Lower leg skin (tissue), 3 donors: ENCODE data around the gene HRH1.

Experiments
- POLR2A ChIP-seq, 2 donors: fragments of 450-650 bp; IDR thresholded peaks; one replicate each; pipeline ENCODE4 v1.6.1; 2016 to 2017; ENCODE audit warnings: antibody characterized with exemption in 2 of 2, mild to moderate bottlenecking in 1 of 2, moderate library complexity in 1 of 2
- TF ChIP-seq, protein P1 (sequence below), 3 donors: fragments of 450-650 bp; IDR thresholded peaks; one replicate each; pipeline ENCODE4 v1.5.1; 2016; ENCODE audit warnings: antibody characterized with exemption in 3 of 3, mild to moderate bottlenecking in 3 of 3, moderate library complexity in 2 of 3

- TF ChIP-seq, protein P1, sequence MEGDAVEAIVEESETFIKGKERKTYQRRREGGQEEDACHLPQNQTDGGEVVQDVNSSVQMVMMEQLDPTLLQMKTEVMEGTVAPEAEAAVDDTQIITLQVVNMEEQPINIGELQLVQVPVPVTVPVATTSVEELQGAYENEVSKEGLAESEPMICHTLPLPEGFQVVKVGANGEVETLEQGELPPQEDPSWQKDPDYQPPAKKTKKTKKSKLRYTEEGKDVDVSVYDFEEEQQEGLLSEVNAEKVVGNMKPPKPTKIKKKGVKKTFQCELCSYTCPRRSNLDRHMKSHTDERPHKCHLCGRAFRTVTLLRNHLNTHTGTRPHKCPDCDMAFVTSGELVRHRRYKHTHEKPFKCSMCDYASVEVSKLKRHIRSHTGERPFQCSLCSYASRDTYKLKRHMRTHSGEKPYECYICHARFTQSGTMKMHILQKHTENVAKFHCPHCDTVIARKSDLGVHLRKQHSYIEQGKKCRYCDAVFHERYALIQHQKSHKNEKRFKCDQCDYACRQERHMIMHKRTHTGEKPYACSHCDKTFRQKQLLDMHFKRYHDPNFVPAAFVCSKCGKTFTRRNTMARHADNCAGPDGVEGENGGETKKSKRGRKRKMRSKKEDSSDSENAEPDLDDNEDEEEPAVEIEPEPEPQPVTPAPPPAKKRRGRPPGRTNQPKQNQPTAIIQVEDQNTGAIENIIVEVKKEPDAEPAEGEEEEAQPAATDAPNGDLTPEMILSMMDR (IDR thresholded peaks at IDR 0.05): no peak
- TF ChIP-seq POLR2A (IDR thresholded peaks at IDR 0.05): no peak
Observed at GRCh38 chr3:11115548-11115947, 38.7 kb upstream of the HRH1 start.
